ENCODE data around the gene SLC35E1. TPM values are rescaled to one million over a fixed set of nuclear protein-coding genes. Genes with fewer than 3 reads are reported as not detected.

Gene SLC35E1
- total RNA-seq, 1 experiment from 2014 or later = 35.8 TPM

DNA sequence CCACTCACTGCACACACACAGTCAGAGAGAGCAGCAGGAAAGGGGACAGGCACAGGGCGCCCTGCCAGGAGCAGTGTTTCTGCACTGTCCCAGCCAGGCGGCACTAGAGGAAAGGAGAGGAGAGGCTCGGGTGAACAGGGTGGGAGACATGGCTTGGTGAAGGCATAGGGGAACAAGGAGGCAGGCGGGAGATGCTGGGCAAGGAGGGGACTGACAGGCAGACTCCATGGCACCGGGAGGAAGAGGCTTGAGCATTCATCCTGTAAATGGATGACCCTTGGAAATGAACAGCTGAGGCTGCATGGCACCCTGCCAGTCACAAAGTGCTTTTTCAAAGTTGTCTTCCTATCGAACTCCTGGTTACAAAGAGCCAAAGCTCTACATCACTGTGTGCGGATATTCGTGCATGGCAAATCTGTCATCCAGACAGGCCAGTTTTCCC lies 33.4 kb upstream of the SLC35E1 start:
- Histone ChIP-seq H3K56ac (ENCODE audit: insufficient read length, low read depth, low read length) (no peak overlapping the region), H2BK12ac (ENCODE audit: insufficient read length, low read depth, low read length) (no peak overlapping the region), H2AK5ac (ENCODE audit: insufficient read length, low read length) (no peak overlapping the region), H4K8ac (replicated peaks; ENCODE audit: insufficient read length, low read depth, low read length) (no peak overlapping the region), H3K4me1 (ENCODE audit: insufficient read depth, low read length) (no peaks in the 10 kb centered on the region), H3K27ac (ENCODE audit: insufficient read length, low read depth, low read length) (no peak overlapping the region), H4K91ac (ENCODE audit: insufficient read length, low read depth, low read length) (no peak overlapping the region), H3K4ac (ENCODE audit: low read depth, low read length) (no peak overlapping the region), H2AFZ (ENCODE audit: low read length) (no peak overlapping the region), H3K23me2 (ENCODE audit: insufficient read length, low read depth, low read length, poor library complexity, severe bottlenecking) (no peaks in the 10 kb centered on the region), H4K20me1 (ENCODE audit: control insufficient read depth, insufficient read depth, insufficient read length) (no peaks in the 10 kb centered on the region), H3K27me3 (ENCODE audit: insufficient read depth, low read length) (no peaks in the 10 kb centered on the region), H2BK120ac (ENCODE audit: low read depth, low read length, poor library complexity, severe bottlenecking) (no peak overlapping the region), H3K79me1 (ENCODE audit: insufficient read depth, low read depth, low read length, poor library complexity, severe bottlenecking) (peaks cover 6% of the 10 kb centered on the region), H2BK15ac (ENCODE audit: low read depth, low read length) (no peak overlapping the region), H3K4me2 (ENCODE audit: insufficient read depth, insufficient read length, low read length) (no peak overlapping the region), H3T11ph (ENCODE audit: low read length) (no peak overlapping the region), H2BK5ac (ENCODE audit: insufficient read length, low read length) (no peak overlapping the region), H2BK20ac (ENCODE audit: low read depth, low read length, poor library complexity, severe bottlenecking) (no peak overlapping the region), H3K14ac (ENCODE audit: insufficient read depth, low read length) (0 out of 2 replicates have a peak overlapping the region, but pooled peaks have one; percentile 13), H3K9me3 (ENCODE audit: control insufficient read depth, low read depth, low read length) (no peaks in the 10 kb centered on the region), H3K79me2 (ENCODE audit: insufficient read depth, low read length) (peaks cover 9% of the 10 kb centered on the region; the same call in 1 of the 2 replicates), H3K23ac (ENCODE audit: insufficient read length, low read depth, low read length) (no peak overlapping the region), H3K18ac (ENCODE audit: insufficient read length, low read depth, low read length) (no peak overlapping the region), H3K9ac (ENCODE audit: extremely low read depth, insufficient read length, low read length) (no peak overlapping the region), H4K5ac (ENCODE audit: insufficient read length, low read depth, low read length) (no peak overlapping the region)
- Mint-ChIP-seq H3K4me3 (no peak overlapping the region; a peak in 1 of 5 replicates), H3K27ac (peak overlapping the region; percentile 63 to 89 (median 87)), H3K9me3 (no peaks in the 10 kb centered on the region), H3K27me3 (ENCODE audit: low read depth) (no peaks in the 10 kb centered on the region), H3K4me1 (peaks cover 0 to 6% of the 10 kb centered on the region in 2 experiments; a peak in 2 of 4 replicates), H3K36me3 (ENCODE audit: insufficient read depth in 1 of 3, low read depth in 3 of 3) (no peaks in the 10 kb centered on the region)
- no CpG with 5 or more reads among the region's 8 CpGs for WGBS (ENCODE audit: extremely low coverage, insufficient read length, low lambda C conversion rate)
- TF ChIP-seq, protein P1, sequence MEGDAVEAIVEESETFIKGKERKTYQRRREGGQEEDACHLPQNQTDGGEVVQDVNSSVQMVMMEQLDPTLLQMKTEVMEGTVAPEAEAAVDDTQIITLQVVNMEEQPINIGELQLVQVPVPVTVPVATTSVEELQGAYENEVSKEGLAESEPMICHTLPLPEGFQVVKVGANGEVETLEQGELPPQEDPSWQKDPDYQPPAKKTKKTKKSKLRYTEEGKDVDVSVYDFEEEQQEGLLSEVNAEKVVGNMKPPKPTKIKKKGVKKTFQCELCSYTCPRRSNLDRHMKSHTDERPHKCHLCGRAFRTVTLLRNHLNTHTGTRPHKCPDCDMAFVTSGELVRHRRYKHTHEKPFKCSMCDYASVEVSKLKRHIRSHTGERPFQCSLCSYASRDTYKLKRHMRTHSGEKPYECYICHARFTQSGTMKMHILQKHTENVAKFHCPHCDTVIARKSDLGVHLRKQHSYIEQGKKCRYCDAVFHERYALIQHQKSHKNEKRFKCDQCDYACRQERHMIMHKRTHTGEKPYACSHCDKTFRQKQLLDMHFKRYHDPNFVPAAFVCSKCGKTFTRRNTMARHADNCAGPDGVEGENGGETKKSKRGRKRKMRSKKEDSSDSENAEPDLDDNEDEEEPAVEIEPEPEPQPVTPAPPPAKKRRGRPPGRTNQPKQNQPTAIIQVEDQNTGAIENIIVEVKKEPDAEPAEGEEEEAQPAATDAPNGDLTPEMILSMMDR (conservative IDR thresholded peaks at IDR 0.05) = no peak
- no peak for DNase-seq
